B cell (primary cell): ENCODE measurements around the gene TTC28.

Experiments used
- EZH2 ChIP-seq: IDR thresholded peaks from 2 replicates; pipeline ENCODE4 v1.6.1; 2012; ENCODE audit warnings: borderline replicate concordance, low read depth, mild to moderate bottlenecking, moderate library complexity, low read length; ENCODE audit not compliant: insufficient read depth, poor library complexity, severe bottlenecking
- TF ChIP-seq, protein P1 (sequence below): fragments of 200-600 bp; IDR thresholded peaks from one replicate; pipeline ENCODE4 v1.8.0; 2022; ENCODE audit warnings: antibody characterized with exemption, mild to moderate bottlenecking

DNA sequence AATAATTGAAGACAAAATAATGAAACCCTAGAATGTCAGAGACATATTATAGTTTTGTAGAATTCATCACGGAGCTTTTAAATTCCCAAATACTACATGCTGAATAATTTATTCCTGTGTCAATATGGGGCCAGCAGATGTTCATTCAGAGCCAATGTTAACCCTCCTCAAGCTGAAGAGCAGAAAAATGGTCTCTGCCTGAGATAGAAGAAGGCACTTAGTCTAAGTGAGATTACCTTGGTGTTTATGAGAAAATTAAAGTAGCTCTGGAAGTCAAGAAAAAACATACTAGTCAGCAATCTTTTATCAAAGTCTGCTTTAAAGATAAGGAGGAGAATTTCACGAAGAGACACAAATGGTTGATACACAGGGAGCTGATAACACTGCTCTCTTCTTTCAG lies 328.2 kb downstream of the TTC28 start:
- TF ChIP-seq, protein P1, sequence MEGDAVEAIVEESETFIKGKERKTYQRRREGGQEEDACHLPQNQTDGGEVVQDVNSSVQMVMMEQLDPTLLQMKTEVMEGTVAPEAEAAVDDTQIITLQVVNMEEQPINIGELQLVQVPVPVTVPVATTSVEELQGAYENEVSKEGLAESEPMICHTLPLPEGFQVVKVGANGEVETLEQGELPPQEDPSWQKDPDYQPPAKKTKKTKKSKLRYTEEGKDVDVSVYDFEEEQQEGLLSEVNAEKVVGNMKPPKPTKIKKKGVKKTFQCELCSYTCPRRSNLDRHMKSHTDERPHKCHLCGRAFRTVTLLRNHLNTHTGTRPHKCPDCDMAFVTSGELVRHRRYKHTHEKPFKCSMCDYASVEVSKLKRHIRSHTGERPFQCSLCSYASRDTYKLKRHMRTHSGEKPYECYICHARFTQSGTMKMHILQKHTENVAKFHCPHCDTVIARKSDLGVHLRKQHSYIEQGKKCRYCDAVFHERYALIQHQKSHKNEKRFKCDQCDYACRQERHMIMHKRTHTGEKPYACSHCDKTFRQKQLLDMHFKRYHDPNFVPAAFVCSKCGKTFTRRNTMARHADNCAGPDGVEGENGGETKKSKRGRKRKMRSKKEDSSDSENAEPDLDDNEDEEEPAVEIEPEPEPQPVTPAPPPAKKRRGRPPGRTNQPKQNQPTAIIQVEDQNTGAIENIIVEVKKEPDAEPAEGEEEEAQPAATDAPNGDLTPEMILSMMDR: no peak
- TF ChIP-seq EZH2: no peak
